Measurements from ENCODE around the gene CDH3.

The CDH3 gene

DNA sequence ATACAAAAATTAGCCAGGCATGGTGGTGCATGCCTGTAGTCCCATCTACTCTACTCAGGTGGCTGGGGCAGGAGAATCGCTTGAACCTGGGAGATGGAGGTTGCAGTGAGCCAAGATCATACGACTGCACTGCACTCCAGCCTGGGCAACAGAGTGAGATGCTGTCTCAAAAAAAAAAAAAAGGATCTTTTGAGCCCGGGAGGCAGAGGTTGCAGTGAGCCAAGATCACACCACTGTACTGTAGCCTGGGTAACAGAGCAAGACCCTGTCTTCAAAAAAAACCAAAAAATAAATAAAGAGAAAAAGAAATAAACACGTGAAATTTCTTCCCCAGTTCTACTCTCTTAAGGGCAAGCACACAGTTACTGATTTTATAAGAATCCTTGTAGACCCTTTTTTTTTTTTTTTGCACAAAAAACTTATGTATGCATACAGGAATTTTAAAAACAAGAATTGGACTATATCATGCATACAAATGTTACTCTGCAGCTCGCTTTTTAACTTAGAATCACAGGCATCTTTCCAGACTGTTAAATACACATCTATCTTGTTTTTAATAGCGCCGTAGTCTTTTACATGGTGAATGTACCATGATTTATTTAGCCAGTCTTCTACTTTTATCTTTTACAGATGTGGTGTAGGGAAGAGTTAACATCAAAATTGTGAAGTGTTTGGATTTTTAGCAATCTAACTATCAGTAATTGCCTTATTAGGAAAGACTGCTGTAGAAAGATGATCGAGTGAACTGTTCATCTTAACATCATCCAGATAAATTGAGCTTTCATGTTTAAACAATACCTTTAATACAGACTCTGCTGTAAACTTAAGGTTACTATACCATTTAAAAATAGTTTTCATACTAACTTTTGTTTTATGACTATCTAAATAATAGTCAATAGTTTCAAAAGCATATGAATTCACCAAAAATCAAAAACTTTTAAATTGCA, 14.6 kb downstream of the CDH3 start:
- no peak for TF ChIP-seq REST (IDR thresholded peaks at IDR 0.05; ENCODE audit: low read depth)
- no peak for TF ChIP-seq TEAD4 (IDR thresholded peaks at IDR 0.05)
- no peak for TF ChIP-seq ZBTB7A (IDR thresholded peaks at IDR 0.05; ENCODE audit: low read depth)
- TF ChIP-seq CEBPB (IDR thresholded peaks at IDR 0.05) = no peak
- TF ChIP-seq TAF1 (IDR thresholded peaks at IDR 0.05; ENCODE audit: low read depth) = no peak
- TF ChIP-seq CREB1 (IDR thresholded peaks at IDR 0.05; ENCODE audit: low read depth) = no peak
- TF ChIP-seq TCF12 (IDR thresholded peaks at IDR 0.05; ENCODE audit: low read depth) = no peak
- no peak for TF ChIP-seq YY1 (IDR thresholded peaks at IDR 0.05; ENCODE audit: low read depth)
- no peak for TF ChIP-seq EGR1 (IDR thresholded peaks at IDR 0.05)
- TF ChIP-seq FOXM1 (IDR thresholded peaks at IDR 0.05; ENCODE audit: borderline replicate concordance, low read depth) = no peak
- no peak for TF ChIP-seq RAD21 (IDR thresholded peaks at IDR 0.05; ENCODE audit: low read depth)

DNA sequence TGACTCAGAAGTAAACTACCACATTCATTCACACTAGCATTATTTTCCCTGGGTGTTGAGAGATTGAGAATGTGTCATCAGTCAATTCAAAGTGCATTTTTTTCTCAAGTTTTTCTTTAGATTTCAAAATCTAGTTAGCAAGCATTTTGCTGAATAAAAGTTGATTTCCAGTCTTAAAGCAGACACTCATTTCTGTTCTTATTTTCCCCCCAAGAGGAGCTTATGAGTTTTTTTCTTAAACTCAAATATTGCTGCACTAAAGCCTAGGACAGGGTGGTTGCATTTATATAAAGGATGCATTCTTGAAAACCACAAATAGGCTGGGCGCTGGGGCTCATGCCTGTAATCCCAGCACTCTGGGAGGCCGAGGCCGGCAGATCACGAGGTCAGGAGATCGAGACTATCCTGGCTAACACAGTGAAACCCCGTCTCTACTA, 15.3 kb downstream of the CDH3 start:
- TF ChIP-seq, protein P1, sequence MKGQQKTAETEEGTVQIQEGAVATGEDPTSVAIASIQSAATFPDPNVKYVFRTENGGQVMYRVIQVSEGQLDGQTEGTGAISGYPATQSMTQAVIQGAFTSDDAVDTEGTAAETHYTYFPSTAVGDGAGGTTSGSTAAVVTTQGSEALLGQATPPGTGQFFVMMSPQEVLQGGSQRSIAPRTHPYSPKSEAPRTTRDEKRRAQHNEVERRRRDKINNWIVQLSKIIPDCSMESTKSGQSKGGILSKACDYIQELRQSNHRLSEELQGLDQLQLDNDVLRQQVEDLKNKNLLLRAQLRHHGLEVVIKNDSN (IDR thresholded peaks at IDR 0.05) = no peak
- TF ChIP-seq FOXM1 (IDR thresholded peaks at IDR 0.05; ENCODE audit: borderline replicate concordance, low read depth) = no peak
- no peak for TF ChIP-seq TAF1 (IDR thresholded peaks at IDR 0.05; ENCODE audit: low read depth)
- TF ChIP-seq CREB1 (IDR thresholded peaks at IDR 0.05; ENCODE audit: low read depth) = no peak
- no peak for TF ChIP-seq EP300 (IDR thresholded peaks at IDR 0.05; ENCODE audit: borderline replicate concordance)
- no peak for TF ChIP-seq ZBTB7A (IDR thresholded peaks at IDR 0.05; ENCODE audit: low read depth)
- TF ChIP-seq TEAD4 (IDR thresholded peaks at IDR 0.05) = no peak
- no peak for TF ChIP-seq EGR1 (IDR thresholded peaks at IDR 0.05)
- no peak for TF ChIP-seq TCF12 (IDR thresholded peaks at IDR 0.05; ENCODE audit: low read depth)
- TF ChIP-seq RAD21 (IDR thresholded peaks at IDR 0.05; ENCODE audit: low read depth) = no peak
- no peak for TF ChIP-seq REST (IDR thresholded peaks at IDR 0.05; ENCODE audit: low read depth)
- TF ChIP-seq NFIC (IDR thresholded peaks at IDR 0.05) = no peak
- TF ChIP-seq CEBPB (IDR thresholded peaks at IDR 0.05) = no peak
- TF ChIP-seq MAX (IDR thresholded peaks at IDR 0.05) = no peak
- TF ChIP-seq YY1 (IDR thresholded peaks at IDR 0.05; ENCODE audit: low read depth) = no peak

DNA sequence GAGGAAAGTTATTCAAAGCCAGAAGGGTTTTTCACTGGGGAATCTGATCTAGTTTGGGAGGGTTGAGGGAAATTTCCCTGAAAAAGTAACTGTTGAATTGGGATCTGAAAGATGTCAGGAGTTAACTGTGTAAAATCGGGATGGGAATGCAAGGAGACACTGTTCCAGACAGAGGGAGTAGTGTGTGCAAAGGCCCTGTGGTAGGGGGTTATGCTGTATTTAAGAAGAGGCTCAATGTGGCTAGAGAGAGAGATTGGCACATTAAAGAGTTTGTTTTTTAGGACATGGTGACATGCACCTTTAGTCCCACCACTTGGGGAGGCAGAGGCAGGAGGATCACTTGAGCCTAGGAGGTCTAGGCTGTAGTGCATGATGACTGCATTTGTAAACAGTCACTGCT, 16.9 kb downstream of the CDH3 start:
- TF ChIP-seq CREB1 (IDR thresholded peaks at IDR 0.05; ENCODE audit: low read depth) (no peak), EGR1 (IDR thresholded peaks at IDR 0.05) (no peak), RAD21 (IDR thresholded peaks at IDR 0.05; ENCODE audit: low read depth) (no peak), YY1 (IDR thresholded peaks at IDR 0.05; ENCODE audit: low read depth) (no peak), TCF12 (IDR thresholded peaks at IDR 0.05; ENCODE audit: low read depth) (no peak), EP300 (IDR thresholded peaks at IDR 0.05; ENCODE audit: borderline replicate concordance) (no peak), MAX (IDR thresholded peaks at IDR 0.05) (no peak), FOXM1 (IDR thresholded peaks at IDR 0.05; ENCODE audit: borderline replicate concordance, low read depth) (no peak), TAF1 (IDR thresholded peaks at IDR 0.05; ENCODE audit: low read depth) (no peak), ZBTB7A (IDR thresholded peaks at IDR 0.05; ENCODE audit: low read depth) (no peak), CEBPB (IDR thresholded peaks at IDR 0.05) (no peak), NFIC (IDR thresholded peaks at IDR 0.05) (no peak), REST (IDR thresholded peaks at IDR 0.05; ENCODE audit: low read depth) (no peak), TEAD4 (IDR thresholded peaks at IDR 0.05) (no peak)
- TF ChIP-seq, protein P1 (IDR thresholded peaks at IDR 0.05) = no peak

Data from Ishikawa (cell line).